Ovary (tissue), 9 donors: Measurements from ENCODE around the gene RAB12. TPM values are rescaled to one million over a fixed set of nuclear protein-coding genes. Genes with fewer than 3 reads are reported as not detected.
"Not testable (repeated sequence)": the region's sequence is repeated elsewhere in the genome, so short reads cannot be mapped to it uniquely, and the experiment has no call there.

Source experiments
- DNase-seq, 5 donors: peaks; one replicate each; pipeline ENCODE4 v3.0.0-alpha.2; 2019 to 2020
- H3K27ac ChIP-seq, 2 donors: fragments of 200-600 bp; one replicate each; pipeline versions ENCODE4 v1.5.1 to v1.8.0; 2019 to 2022
- H3K27me3 ChIP-seq: fragments of 200-600 bp; one replicate; pipeline ENCODE4 v1.8.0; 2022
- H3K36me3 ChIP-seq: fragments of 200-600 bp; sonication (generic); one replicate; pipeline ENCODE4 v1.5.1; 2019
- H3K4me1 ChIP-seq: one replicate; pipeline ENCODE4 v1.8.1; 2013; ENCODE audit warnings: mild to moderate bottlenecking, moderate library complexity; ENCODE audit not compliant: insufficient read depth
- H3K4me3 ChIP-seq: fragments of 200-600 bp; sonication (generic); one replicate; pipeline ENCODE4 v1.5.1; 2017
- H3K9me3 ChIP-seq, 2 donors: fragments of 200-600 bp in 1 of 2; sonication (generic) in 1 of 2; one replicate each; pipeline versions ENCODE4 v1.5.1 to v1.8.1; 2013 to 2019; ENCODE audit warnings: mild to moderate bottlenecking in 1 of 2, moderate library complexity in 1 of 2
- EP300 ChIP-seq: sonication (generic); formaldehyde crosslinking; IDR thresholded peaks from one replicate; pipeline ENCODE4 v1.6.1; 2017; ENCODE audit warnings: antibody characterized with exemption
- POLR2A ChIP-seq: fragments of 450-650 bp; IDR thresholded peaks from one replicate; pipeline ENCODE4 v1.6.1; 2017; ENCODE audit warnings: antibody characterized with exemption, mild to moderate bottlenecking, moderate library complexity
- WGBS, 3 donors: extraction: QIAGEN DNeasy Blood & Tissue Kit in 1 of 3; methylation state at CpG; one replicate each; pipeline versions ENCODE4 v1.1.5 to v1.1.7; 2013 to 2017; 5-methylcytosine and 5-hydroxymethylcytosine counted together
- intact Hi-C, 4 donors: fragments of 100-400 bp; cut with DNase I; formaldehyde crosslinking; loops; one replicate each; pipeline versions ENCODE4 v1.11.0 to v1.15.1; 2022 to 2023
- polyA plus RNA-seq, 2 donors: library from polyadenylated mRNA; stranded (reverse); fragments of 200-250 nt in 1 of 2; fragments of 350-450 nt in 1 of 2; fragmentation: Illumina TruSeq in 1 of 2; extraction: RNeasy Lipid Tissue Mini Kit (QIAGEN cat#74804) in 1 of 2; gene quantifications; one replicate each; pipeline ENCODE4 v1.2.3, GENCODE V29; 2013 to 2014
- total RNA-seq, 7 donors: library from RNA; depleted of rRNA in 2 of 7; stranded (reverse); fragments of >200 nt in 2 of 7; fragmentation: NEBNext Ultra II Directional in 3 of 7; extraction: Animal tissue kit (Norgen Biotek cat#: 25700) in 3 of 7; gene quantifications; one replicate each; pipeline versions ENCODE4 v1.1.0 to v1.2.4, GENCODE V29; 2016 to 2023
- TF ChIP-seq, protein P1 (sequence below), 3 donors: fragments of 450-650 bp in 2 of 3; fragments of 200-600 bp in 1 of 3; IDR thresholded peaks; one replicate each; pipeline versions ENCODE4 v1.5.1 to v1.8.0; 2016 to 2022; ENCODE audit warnings: antibody characterized with exemption in 3 of 3, mild to moderate bottlenecking in 1 of 3
- donor health status: DM: no; HTN: no; CAD: no; lungs with moderate emphysema.
- donor health status: DM: no; HTN: no; CAD: no.
- donor health status: Bipolar disorder and iron deficiency.
- donor health status: DM: yes; HTN: yes; CAD: no.
- donor health status: DM: no; HTN: no; CAD: no.
- donor health status: DM: yes; HTN: yes; CAD: no.

Gene RAB12
- total and polyA plus RNA-seq, 9 donors, result 30.3 to 69.0 (median 43.5) TPM

DNA sequence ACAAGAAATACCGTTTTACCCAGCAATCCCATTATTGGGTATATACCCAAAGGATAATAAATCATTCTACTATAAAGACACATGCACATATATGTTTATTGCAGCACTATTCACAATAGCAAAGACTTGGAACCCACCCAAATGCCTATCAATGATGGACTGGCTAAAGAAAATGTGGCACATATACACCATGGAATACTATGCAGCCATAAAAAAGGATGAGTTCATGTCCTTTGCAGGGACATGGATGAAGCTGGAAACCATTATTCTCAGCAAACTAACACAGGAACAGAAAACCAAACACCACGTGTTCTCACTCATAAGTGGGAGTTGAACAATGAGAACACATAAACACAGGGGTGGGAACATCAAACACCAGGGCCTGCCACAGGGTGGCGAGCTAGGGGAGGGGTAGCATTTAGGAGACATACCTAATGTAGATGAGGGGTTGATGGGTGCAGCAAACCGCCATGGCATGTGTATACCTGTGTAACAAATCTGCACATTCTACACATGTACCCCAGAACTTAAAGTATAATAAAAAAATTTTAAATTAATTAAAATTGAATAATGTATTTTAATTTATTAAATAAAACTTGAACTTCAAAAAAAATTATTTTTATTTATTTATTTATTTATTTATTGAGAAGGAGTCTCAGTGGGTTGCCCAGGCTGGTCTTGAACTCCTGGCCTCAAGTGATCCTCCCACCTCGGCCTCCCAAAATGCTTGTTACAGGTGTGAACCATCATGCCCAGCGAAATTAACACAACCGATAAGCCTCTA, 42.4 kb downstream of the RAB12 start:
- intact Hi-C loops, result loop anchor here in 1 of 4 donors (10.0 kb wide), 1 partner anchor 333 kb away; no protein-coding TSS in a partner anchor
- not testable (repeated sequence) for DNase-seq

DNA sequence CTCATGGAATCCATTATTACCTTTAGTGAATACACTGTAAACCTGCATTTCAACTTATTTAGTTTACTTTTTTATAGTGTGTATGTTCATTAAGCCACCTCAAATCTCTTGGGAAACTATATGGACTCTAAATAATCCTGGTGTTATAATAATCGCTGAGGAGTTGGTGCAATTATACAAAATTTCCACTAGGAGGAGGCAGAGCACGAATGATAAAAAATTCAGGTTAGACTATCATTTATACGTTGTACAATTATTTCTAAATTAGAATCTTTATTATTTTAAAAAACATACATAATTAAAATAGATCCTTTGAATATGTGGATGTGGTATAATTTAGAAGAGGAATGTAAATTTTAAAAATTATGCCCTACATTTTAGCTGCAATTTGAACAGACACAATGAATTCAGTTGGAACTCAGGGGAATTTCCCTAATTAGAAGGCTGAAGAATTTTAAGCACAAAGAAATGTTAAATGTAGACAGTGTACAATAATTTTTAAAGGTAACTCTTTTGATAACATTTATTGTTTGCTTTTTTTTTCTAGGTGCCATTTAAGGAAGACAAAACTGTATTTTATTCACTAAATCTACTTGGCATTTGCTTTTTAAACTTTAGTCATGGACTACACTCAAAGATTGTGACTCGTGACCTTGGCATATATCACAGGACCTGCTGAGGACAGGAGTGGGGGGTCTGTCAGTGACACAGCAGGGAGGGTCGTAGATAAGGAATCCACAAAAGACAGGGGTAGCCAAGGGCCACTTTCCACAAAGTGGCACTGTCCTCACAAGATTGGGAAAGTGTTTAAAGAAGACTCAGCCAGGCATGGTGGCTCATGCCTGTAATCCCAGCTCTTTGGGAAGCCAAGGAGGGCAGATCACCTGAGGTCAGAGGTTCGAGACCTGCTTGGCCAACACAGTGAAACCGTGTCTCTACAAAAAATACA, 45.5 kb downstream of the RAB12 start:
- intact Hi-C loops, result loop anchor here in 3 of 4 donors (2.0 to 10.0 kb wide), 3 partner anchors 330 to 334 kb away; no protein-coding TSS in a partner anchor
- TF ChIP-seq, protein P1, sequence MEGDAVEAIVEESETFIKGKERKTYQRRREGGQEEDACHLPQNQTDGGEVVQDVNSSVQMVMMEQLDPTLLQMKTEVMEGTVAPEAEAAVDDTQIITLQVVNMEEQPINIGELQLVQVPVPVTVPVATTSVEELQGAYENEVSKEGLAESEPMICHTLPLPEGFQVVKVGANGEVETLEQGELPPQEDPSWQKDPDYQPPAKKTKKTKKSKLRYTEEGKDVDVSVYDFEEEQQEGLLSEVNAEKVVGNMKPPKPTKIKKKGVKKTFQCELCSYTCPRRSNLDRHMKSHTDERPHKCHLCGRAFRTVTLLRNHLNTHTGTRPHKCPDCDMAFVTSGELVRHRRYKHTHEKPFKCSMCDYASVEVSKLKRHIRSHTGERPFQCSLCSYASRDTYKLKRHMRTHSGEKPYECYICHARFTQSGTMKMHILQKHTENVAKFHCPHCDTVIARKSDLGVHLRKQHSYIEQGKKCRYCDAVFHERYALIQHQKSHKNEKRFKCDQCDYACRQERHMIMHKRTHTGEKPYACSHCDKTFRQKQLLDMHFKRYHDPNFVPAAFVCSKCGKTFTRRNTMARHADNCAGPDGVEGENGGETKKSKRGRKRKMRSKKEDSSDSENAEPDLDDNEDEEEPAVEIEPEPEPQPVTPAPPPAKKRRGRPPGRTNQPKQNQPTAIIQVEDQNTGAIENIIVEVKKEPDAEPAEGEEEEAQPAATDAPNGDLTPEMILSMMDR (IDR thresholded peaks at IDR 0.05), result peak; percentile 43 to 63 (median 50)
- TF ChIP-seq POLR2A, result no peak
- no peaks in the 10 kb centered on the region for H3K27me3 ChIP-seq

More for the DNA sequence above, 42.4 kb downstream of the RAB12 start:
- H3K4me3 ChIP-seq, H3K9me3 ChIP-seq, H3K27ac ChIP-seq, H3K36me3 ChIP-seq, H3K4me1 ChIP-seq, H3K27me3 ChIP-seq: not testable (repeated sequence)
- 75 to 86% (median 81%) methylated on average over 7 of the region's 7 CpGs for WGBS, 3 donors

DNA sequence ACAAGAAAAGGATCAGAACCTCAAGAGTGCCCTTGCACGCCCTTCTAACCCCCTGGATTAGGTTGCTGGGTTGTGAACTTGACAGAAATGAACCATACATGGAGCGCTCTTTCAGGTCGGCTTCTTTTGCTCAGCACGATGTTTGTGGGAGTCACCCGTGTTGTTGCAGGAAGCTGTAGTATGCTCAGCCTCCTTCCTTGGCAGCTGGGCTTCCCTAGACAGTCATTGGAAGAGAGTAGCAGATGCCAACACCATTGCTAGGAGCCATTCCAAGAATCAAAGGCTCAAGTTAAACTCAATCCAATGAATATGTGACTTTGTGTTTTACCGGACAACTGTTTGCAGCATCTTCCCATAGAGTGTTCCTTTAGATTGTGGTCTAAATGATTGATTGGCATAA, 47.0 kb downstream of the RAB12 start:
- WGBS, 3 donors, result 50 to 58% (median 51%) methylated on average over 6 of the region's 6 CpGs
- TF ChIP-seq, protein P1 (IDR thresholded peaks at IDR 0.05), result no peak
- TF ChIP-seq POLR2A (no peak), EP300 (no peak)
- Histone ChIP-seq H3K27ac (no peak overlapping the region), H3K36me3 (no peaks in the 10 kb centered on the region), H3K27me3 (no peaks in the 10 kb centered on the region), H3K9me3 (no peaks in the 10 kb centered on the region), H3K4me3 (no peak overlapping the region), H3K4me1 (peaks cover 2% of the 10 kb centered on the region)
- intact Hi-C loops, result loop anchor here in 2 of 4 donors (5.0 to 10.0 kb wide), 2 partner anchors 329 to 331 kb away; no protein-coding TSS in a partner anchor
- DNase-seq, result no peak

More for the DNA sequence above, 45.5 kb downstream of the RAB12 start:
- DNase-seq, result no peak
- 35 to 38% (median 37%) methylated on average over 7 of the region's 7 CpGs for WGBS, 3 donors
- Histone ChIP-seq H3K36me3 (no peaks in the 10 kb centered on the region), H3K9me3 (no peaks in the 10 kb centered on the region), H3K27ac (no peak overlapping the region), H3K4me3 (no peak overlapping the region), H3K4me1 (peaks cover 2% of the 10 kb centered on the region)

DNA sequence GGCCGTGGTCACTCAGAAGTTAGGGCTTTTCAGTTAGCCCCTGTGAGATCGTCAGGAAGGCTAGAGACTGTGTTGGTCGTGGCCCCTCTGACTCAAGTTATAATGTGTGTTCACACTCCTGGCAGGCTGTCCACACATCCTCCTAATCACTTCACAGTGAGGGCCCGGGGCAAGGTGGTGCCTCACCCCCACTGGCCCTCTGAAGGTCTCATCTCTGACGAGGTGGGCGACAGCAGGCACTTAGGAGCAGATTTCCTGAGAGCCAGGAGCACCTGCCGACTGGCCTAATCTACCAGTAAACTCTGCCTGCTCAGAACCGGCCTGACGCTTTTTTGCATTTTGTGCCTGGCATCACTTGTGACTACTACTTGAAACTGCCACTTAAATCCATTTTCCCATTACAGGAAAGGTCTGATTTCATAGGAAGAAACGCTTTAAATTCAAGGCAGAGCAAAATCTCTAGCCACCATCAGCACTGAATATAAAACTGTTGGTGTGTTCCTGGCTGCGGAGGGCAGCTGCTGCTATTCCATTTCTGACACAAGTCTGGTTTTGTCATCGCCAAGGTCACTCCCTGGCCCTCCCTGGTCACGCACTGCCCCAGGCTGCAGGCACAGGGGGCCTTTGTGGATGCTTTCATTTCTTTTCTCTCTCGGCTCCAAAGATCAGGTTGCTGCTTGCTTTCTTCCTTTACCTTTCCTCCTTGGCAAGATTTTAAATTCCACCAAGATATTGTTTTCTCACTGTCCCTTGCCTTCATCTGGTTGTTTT, 48.0 kb downstream of the RAB12 start:
- intact Hi-C loops, result loop anchor here in 2 of 4 donors (5.0 to 10.0 kb wide), 2 partner anchors 328 to 330 kb away; no protein-coding TSS in a partner anchor
- no peak for DNase-seq
- H3K4me1 ChIP-seq, result peaks cover 2% of the 10 kb centered on the region
- no peaks in the 10 kb centered on the region for H3K27me3 ChIP-seq
- H3K4me3 ChIP-seq, result no peak overlapping the region
- TF ChIP-seq POLR2A, result no peak
- TF ChIP-seq, protein P1 (IDR thresholded peaks at IDR 0.05), result no peak
- TF ChIP-seq EP300, result no peak
- H3K36me3 ChIP-seq, result no peaks in the 10 kb centered on the region
- WGBS, 3 donors, result 72 to 80% (median 78%) methylated on average over 13 to 14 of the region's 14 CpGs
- no peak overlapping the region for H3K27ac ChIP-seq
- H3K9me3 ChIP-seq, result no peaks in the 10 kb centered on the region
